Midbrain (tissue), 1 donor: Measurements from ENCODE around the gene SEPTIN14.
A peak's percentile ranks its signal among the peaks of the same experiment; 100 is the strongest.
"Not testable (repeated sequence)": the region's sequence is repeated elsewhere in the genome, so short reads cannot be mapped to it uniquely, and the experiment has no call there.

Experiments
- DNase-seq: peaks from one replicate; lab custom pipeline; 2025; lab: John Stamatoyannopoulos, UW

The SEPTIN14 gene

GRCh38 chr7:55862652-55863051, at the start of gene SEPTIN14:
TSS of gene SEPTIN14 (minus strand) at chr7:55862752. CDS start at chr7:55861996, 756 bp downstream.
- DNase-seq: not testable (repeated sequence)

GRCh38 chr7:55903985-55904759, 41.6 kb upstream of the SEPTIN14 start:
- DNase-seq: no peak

GRCh38 chr7:55901059-55901458, 38.5 kb upstream of the SEPTIN14 start:
- not testable (repeated sequence) for DNase-seq

- DNase-seq: no peak
These were observed 35.7 kb upstream of the SEPTIN14 start for GRCh38 chr7:55898287-55898686.

GRCh38 chr7:55895021-55895420, 32.5 kb upstream of the SEPTIN14 start:
- no peak for DNase-seq

- no peak for DNase-seq
These were observed 31.4 kb upstream of the SEPTIN14 start for GRCh38 chr7:55893940-55894339.

- not testable (repeated sequence) for DNase-seq
These were observed 25.8 kb upstream of the SEPTIN14 start for GRCh38 chr7:55888378-55888777.

GRCh38 chr7:55887821-55888247, 25.3 kb upstream of the SEPTIN14 start:
- DNase-seq: peak; percentile 44

GRCh38 chr7:55884321-55884720, 21.8 kb upstream of the SEPTIN14 start:
- no peak for DNase-seq

GRCh38 chr7:55878691-55879090, 16.1 kb upstream of the SEPTIN14 start:
- no peak for DNase-seq

GRCh38 chr7:55877308-55877707, 14.8 kb upstream of the SEPTIN14 start:
- no peak for DNase-seq

- no peak for DNase-seq
These were observed 11.2 kb upstream of the SEPTIN14 start for GRCh38 chr7:55873765-55874164.

- no peak for DNase-seq
These were observed 9.5 kb upstream of the SEPTIN14 start for GRCh38 chr7:55871932-55872485.

GRCh38 chr7:55868989-55869388, 6.4 kb upstream of the SEPTIN14 start:
- not testable (repeated sequence) for DNase-seq

- DNase-seq: not testable (repeated sequence)
These were observed 17.4 kb downstream of the SEPTIN14 start for GRCh38 chr7:55845164-55845563.

- DNase-seq: no peak
These were observed 24.0 kb downstream of the SEPTIN14 start for GRCh38 chr7:55838595-55838994.

GRCh38 chr7:55827577-55827976, 35.0 kb downstream of the SEPTIN14 start:
- DNase-seq: no peak

GRCh38 chr7:55818686-55819085, 43.9 kb downstream of the SEPTIN14 start:
- no peak for DNase-seq

GRCh38 chr7:55797260-55797659, 65.3 kb downstream of the SEPTIN14 start:
- not testable (repeated sequence) for DNase-seq

GRCh38 chr7:55794527-55794926, 68.0 kb downstream of the SEPTIN14 start:
- DNase-seq: no peak

GRCh38 chr7:55792048-55792447, 70.5 kb downstream of the SEPTIN14 start:
- no peak for DNase-seq

- no peak for DNase-seq
These were observed 74.8 kb downstream of the SEPTIN14 start for GRCh38 chr7:55787796-55788195.

- DNase-seq: no peak
These were observed 75.7 kb downstream of the SEPTIN14 start for GRCh38 chr7:55786901-55787300.

- not testable (repeated sequence) for DNase-seq
These were observed 77.1 kb downstream of the SEPTIN14 start for GRCh38 chr7:55785444-55785843.
